Ureter (tissue), 1 donor: ENCODE results near the gene MT1E. TPM values are rescaled to one million over a fixed set of nuclear protein-coding genes. Genes with fewer than 3 reads are reported as not detected.
"Not testable (repeated sequence)": the region's sequence is repeated elsewhere in the genome, so short reads cannot be mapped to it uniquely, and the experiment has no call there.

Experiments used
- DNase-seq: peaks from one replicate; pipeline ENCODE4 v3.0.0-alpha.2; 2020; ENCODE audit warnings: low spot score
- total RNA-seq: library from RNA; stranded (reverse); gene quantifications from one replicate; pipeline ENCODE4 v1.2.4, GENCODE V29; 2023
- donor health status: DM: yes; HTN: yes; CAD: no.

MT1E gene
- total RNA-seq, 1 donor from 2014 or later: 98.7 TPM

DNA sequence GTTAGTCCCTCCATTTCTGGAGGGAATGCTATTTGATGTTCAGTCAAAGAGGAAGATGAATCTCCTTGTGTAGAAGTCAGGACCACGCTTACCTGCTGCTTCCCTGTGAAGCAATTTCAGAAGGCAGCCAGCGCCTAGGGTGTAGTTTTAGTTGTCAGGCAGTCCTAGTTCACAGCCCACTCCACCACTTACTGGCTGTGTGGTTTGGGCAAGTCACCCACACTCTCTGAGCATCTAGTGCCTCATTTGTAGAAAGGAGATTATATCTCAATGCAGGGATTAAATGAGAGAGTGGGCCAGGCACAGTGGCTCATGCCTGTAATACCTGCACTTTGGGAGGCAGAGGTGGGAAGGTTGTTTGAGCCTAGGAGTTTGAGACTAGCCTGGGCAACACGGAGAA lies 46.6 kb downstream of the MT1E start:
- DNase-seq: not testable (repeated sequence)

DNA sequence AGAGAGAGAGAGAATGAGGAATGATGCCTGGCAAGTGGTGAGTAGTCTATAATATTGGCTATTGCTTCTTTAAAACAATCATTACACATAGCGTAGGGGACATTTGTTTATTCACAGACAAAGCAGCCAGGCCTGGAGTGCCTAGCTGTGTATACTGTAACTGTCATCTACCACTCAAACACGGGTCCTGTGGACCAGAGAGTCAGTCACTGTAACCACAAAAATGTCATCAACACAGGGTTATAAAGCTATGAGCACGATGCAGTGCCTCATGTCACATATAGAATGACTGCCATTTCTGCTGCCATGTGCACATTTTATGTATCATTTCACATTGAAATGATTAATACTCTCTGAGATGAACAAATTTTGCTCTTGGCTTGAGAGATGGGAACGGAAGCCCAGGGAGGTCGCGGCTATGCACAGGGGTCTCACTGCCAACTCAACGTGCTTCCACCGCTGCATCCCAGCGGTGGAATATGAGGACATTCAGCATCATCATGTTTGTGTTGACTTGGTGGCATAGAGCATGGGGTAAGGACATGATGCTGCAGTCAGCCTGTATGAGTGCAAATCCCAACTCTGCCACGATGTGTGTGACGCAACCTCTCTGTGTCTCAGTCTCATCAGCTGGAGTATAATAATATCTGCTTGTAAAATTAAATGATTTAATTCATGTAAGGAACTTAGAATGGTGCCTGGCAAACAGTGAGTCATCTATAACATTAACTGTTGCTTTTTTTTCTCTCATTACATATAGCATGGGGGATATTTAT lies 47.4 kb downstream of the MT1E start:
- DNase-seq: no peak

DNA sequence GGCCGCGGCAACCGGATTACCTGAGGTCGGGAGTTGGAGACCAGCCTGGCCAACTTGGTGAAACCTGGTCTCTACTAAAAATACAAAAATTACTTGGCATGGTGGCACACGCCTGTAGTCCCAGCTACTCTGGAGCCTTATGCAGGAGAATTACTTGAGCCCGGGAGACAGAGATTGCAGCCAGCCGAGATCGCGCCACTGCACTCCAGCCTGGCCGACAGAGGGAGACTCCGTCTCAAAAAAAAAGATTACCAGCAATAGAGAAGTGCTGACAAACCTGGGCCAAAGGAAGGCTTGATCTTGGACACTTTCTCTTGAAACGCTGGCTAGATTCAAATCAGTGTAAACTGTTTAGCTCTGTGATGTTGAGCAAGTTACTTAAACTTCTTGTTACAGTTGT lies 48.3 kb downstream of the MT1E start:
- no peak for DNase-seq

DNA sequence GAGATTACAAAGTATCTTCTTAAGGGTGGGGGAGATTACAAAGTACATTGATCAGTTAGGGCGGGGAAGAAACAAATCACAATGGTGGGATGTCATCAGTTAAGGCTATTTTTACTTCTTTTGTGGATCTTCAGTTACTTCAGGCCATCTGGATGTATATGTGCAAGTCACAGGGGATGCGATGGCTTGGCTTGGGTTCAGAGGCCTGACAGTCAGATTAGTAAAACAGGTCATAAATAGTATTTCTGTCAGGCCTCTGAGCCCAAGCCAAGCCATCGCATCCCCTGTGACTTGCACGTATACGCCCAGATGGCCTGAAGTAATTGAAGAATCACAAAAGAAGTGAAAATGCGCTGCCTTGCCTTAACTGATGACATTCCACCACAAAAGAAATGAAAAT lies 49.0 kb downstream of the MT1E start:
- DNase-seq: not testable (repeated sequence)

DNA sequence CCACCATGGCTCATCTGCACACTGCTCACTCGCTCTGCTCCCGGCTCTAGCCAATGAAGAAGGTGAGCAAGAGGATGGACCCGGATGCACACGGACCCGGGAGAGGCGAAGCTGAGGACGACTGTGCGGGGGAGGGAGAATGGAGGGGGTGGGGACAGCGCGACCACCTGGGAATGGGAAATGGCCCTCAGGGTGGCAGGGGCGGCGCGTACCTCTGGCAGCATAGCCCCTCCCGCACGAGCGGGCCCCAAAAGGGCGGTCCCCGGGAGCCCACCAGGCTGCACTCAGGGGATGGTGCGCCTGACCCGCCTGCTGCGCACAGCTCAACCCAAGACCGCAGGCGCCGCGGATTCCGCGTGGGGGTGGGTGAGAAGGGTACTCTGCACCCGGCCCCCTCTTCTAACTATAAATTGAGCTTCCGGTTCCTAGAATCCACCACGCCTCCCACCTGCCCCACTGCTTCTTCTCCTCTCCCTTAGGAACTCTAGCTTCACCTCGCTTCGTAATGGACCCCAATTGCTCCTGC lies 50.2 kb downstream of the MT1E start:
- no peak for DNase-seq

Other genes starting within 250 kb of the MT1E start
- 97.2 TPM for gene AMFR, start 200.2 kb upstream of the MT1E start, total RNA-seq
- 128 TPM for gene NUDT21, start 174.4 kb upstream of the MT1E start, total RNA-seq
- gene OGFOD1, start 174.2 kb upstream of the MT1E start, total RNA-seq: 44.3 TPM
- 62.6 TPM for gene BBS2, start 105.8 kb upstream of the MT1E start, total RNA-seq
- not detected for gene MT4, start 60.7 kb upstream of the MT1E start, total RNA-seq
- 1.5 TPM for gene MT3, start 36.3 kb upstream of the MT1E start, total RNA-seq
- gene MT2A, start 17.2 kb upstream of the MT1E start, total RNA-seq: 113 TPM
- 18.8 TPM for gene MT1M, start 6.9 kb downstream of the MT1E start, total RNA-seq
- gene MT1A, start 12.9 kb downstream of the MT1E start, total RNA-seq: 22.3 TPM
- not detected for gene MT1B, start 26.1 kb downstream of the MT1E start, total RNA-seq
- 8.7 TPM for gene MT1F, start 32.2 kb downstream of the MT1E start, total RNA-seq
- 2.9 TPM for gene MT1G, start 42.3 kb downstream of the MT1E start, total RNA-seq
- not detected for gene MT1H, start 44.0 kb downstream of the MT1E start, total RNA-seq
- 110 TPM for gene MT1X, start 56.7 kb downstream of the MT1E start, total RNA-seq
- 69.1 TPM for gene NUP93, start 104.3 kb downstream of the MT1E start, total RNA-seq
- not detected for gene SLC12A3, start 239.4 kb downstream of the MT1E start, total RNA-seq